GM19468 (cell line): ENCODE data around the gene WASL.

Source experiments
- ATAC-seq: cut with Tn5 transposase; IDR thresholded peaks from one replicate; pipeline ENCODE4 v1.9.1; 2021; ENCODE audit warnings: mild to moderate bottlenecking, moderate library complexity, moderate number of reproducible peaks; ENCODE audit not compliant: unreplicated experiment; ENCODE audit errors: extremely low read depth

Gene WASL

DNA sequence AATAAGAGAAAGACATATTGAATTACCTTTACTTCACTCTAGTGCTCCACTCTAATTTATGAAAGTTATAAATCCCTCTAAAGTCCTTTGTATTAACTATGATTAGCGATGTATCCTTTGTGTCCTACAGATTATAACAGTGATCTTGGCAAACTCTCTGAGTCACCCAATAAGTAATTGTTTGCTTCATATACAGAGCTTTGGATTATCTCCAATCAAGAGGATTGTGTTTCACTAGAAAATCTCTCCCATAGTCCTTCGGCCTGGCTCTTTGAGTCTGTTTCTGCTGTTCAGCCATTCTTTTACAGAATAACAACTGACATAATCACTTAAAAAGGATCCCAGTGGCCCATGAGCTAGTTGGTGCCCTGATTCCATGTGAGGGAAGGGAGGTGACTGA lies 83.6 kb downstream of the WASL start:
- ATAC-seq = no peak

DNA sequence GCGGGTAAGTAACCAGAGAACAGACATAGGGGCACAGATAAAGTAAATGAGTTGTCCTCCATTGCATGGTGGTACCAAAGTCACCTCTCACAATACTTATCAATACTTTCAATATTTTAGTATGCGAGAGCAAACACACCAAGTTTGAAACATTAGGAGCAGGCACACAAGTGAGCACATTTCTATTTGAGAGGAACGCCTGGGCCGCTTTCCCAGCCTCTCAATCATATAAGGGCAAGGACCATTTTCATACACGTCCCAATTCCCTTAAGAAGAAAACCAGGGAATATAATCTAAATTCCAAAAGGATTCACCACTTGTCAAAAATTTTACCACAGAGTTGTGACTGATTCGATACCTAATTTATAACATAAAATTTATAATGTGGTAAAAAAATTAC lies 85.6 kb downstream of the WASL start:
- no peak for ATAC-seq

DNA sequence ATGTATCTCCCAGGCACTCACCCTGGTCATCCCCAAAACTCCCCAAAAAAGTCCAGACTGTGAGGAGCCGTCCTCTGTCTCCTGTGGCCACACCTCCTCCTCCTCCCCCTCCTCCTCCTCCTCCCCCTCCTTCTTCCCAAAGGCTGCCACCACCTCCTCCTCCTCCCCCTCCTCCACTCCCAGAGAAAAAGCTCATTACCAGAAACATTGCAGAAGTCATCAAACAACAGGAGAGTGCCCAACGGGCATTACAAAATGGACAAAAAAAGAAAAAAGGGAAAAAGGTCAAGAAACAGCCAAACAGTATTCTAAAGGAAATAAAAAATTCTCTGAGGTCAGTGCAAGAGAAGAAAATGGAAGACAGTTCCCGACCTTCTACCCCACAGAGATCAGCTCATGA lies 86.0 kb downstream of the WASL start:
- ATAC-seq = no peak

DNA sequence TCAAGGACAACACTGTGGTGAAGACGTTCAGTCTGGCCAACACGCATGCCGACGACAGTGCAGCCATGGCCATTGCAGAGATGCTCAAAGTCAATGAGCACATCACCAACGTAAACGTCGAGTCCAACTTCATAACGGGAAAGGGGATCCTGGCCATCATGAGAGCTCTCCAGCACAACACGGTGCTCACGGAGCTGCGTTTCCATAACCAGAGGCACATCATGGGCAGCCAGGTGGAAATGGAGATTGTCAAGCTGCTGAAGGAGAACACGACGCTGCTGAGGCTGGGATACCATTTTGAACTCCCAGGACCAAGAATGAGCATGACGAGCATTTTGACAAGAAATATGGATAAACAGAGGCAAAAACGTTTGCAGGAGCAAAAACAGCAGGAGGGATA lies 86.5 kb downstream of the WASL start:
- ATAC-seq = no peak

DNA sequence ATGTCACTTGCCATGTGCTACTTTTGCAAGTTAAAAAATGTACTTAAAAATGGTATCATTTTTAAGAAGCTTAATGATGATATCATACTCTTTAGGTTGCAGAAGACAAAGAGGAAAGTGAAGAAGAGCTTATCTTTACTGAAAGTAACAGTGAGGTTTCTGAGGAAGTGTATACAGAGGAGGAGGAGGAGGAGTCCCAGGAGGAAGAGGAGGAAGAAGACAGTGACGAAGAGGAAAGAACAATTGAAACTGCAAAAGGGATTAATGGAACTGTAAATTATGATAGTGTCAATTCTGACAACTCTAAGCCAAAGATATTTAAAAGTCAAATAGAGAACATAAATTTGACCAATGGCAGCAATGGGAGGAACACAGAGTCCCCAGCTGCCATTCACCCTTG lies 87.0 kb downstream of the WASL start:
- ATAC-seq = no peak

DNA sequence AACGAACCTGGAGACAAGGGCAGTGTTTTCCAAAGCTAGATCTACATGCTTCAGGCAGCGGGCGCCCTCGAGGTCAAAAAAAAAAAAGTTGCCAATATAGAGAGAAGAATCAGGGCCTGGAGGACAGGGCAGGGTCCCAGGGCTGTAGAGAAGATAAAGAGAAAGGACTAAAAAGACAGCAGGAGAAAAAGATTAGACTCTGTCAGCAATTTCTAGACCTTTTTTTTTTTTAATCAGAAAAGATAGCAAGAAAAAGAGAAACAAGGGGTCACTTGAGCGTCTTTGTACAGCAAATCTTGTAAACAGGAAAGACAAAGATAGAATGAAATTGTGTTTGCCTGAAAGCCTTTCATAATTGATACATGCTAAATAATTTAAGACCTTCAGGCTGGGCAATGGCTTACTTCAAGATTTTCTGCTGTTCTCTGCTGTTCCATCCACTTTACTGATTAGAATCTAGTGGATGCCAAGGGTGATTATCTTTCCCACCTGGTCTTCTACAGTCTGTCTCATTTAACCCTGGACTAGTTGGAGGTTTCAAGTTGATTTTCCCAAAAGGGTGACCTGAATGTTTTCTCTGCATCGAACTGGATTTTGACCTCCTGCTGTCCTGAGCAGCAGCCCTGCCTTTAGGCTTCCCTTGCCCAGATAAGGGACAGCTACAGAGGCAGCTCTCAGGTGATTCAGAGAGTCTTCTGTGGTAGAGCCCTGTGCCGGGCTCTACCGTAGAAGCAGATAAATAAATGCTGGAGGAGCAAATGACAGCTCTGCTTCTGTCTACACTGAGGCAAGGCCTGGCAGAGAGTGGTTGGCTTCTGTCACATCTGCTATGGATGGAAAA lies 88.1 kb downstream of the WASL start:
- ATAC-seq = no peak

DNA sequence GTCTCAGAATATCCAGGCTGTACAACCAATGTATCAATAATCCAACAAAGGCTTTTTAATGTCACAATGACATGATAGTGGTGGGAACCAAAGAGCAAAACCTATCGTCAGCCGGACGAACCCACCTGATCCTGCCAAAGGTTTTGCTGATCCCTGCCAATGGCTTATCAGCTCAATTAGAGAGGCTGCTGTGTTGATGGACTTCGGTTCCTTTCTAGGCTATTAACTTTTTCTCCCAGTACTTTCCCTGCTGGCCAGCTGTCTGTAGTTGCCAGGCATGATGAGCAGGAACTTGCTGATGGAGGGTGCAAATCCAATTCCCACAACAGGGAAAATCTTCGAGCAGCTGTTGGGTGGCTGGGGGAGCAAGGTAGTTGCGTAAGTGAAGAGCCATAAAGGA lies 90.8 kb downstream of the WASL start:
- ATAC-seq = no peak

DNA sequence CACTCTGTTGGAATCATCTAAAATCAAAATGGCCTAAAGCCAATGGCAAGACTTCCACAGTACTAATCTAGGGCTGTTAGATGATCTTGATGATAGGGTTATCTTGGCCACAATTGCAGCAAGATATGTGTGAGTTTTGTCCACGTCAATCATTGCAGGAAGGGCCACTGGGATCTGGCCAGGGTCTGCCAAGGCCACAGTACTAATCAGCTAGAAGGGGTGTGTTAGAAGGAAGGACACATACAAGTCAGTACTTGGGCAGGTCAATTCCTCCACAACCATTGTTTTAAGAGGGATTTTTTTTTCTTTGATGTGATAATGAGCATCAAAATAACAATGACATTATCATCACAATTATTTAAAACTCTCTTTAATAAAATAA lies 91.5 kb downstream of the WASL start:
- ATAC-seq = no peak

DNA sequence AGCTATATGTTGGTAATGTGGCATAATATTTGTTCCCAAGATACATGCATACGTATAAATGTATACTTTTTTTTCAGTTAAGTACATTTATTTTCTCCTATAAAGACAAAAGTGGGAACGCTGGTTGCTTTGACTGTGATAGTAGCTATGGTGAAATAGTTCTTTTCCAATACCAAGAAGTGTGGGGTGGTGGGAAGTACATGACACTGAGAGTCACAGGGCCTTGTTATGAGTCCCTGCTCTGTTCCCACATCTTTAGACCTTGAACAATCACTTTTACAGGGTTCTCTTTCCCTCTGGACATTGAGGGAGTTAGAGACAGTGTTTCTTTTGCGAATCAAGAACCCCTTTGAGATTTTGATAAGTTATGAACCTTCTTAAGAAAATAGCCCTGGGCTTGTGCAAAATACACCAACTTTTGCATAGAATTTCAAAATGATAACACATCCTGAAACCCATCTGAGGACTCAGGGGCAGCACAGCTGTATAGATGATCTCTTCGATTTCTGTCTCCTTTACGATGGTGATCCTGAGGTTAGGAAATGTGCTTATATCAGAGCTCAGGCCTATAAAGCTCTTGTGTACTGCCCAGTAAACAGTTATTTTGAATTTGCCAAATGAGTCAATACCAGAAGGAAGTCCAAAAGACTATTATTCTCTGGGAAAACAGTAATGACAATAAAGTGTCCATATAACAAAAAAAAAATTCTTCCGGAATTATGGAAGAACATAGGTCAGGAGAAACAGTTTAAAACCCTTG lies 92.1 kb downstream of the WASL start:
- no peak for ATAC-seq

DNA sequence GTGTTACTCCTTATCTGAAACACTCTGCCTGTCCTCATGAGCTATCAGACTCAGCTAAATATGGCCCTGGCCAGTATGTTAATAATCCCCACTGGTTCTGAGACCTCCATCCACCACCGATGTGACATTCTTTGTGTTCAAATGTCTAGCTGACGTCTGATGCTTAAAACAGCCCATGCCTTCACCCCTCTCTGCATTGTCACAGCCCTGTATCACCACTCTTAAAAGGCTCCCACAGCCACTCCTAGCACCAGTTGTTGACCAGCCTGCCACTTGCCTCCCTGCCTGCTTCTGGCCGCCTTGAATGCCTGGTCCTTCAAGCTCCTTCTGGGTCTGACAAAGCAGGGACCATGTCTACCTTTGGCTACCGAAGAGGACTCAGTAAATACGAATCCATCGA lies 93.2 kb downstream of the WASL start, which contains the start of gene LMOD2:
Gene LMOD2, plus strand, starts transcription at position 253 of the 400 bp plus-strand sequence. Its CDS starts 98 bp downstream, at position 351.
- ATAC-seq = no peak

DNA sequence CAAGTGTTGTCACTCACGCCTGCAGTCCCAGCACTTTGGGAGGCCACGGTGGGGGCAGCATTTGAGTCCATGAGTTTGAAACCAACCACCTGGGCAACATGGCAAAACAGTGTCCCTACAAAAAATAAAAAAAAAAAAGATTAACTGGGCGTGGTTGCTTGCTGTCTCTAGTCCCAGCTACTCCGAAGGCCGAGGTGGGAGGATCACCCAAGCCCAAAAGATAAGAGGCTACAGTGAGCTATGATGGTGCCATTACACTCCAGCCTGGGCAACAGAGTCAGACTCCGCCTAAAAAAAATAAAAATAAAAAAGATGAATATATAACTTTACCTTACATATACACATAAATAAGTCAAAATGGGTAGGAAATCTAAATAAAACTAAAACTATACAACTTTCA lies 95.6 kb downstream of the WASL start:
- ATAC-seq = no peak

DNA sequence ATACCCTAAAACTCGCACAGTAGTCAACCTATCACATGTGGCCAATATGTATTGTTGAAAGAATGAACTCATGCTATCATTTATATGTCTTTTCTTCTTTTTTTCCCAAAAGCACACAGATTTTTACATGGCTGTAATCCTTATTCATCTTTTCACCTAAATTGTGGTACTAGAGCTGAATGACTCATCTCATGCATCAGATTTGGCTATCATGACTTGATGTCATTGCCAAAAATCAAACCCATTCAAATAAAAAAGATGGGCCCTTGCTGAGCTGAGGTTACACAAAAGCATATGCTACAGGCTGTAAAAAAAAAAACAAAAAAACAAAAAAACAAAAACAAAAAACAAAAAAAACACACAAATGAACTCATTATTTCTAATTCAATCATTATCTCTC lies 96.4 kb downstream of the WASL start:
- no peak for ATAC-seq

DNA sequence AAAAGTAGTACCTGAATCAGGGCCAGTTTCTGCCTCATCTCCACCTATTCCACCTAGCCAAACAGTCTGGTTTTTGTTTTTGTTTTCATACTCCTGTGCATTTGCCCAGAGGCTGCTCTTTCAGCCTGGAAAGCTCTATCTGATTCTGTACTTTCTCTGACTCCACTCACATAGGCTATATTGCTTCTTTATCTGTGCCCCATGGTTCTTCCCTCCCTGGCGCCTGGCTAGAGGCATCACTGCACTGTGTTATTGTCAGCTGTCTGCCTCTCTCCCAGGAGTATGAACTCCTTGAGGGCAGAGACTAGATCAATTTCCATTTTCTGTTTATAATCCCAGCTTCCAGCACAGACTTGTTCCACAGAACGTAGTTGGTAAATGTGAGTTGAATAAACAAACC lies 98.2 kb downstream of the WASL start:
- no peak for ATAC-seq

DNA sequence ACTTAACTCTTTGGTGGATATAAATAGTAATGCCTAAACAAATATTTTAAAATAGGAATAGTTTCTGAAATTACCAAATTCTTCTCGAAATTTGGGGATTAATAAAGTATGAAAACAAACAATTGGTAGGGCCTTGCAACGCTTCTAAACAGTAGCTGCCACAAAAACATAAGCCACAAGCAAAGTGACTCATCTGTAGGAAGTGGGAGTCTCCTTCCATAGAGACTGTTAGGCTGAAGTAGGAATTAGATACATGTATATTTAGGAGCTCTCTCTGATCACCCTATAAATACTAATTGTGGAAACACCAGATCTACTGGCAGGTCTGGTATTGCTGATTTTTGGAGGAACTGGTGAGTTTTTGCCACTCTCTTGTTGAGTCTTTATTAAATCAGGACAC lies 98.8 kb downstream of the WASL start:
- no peak for ATAC-seq

DNA sequence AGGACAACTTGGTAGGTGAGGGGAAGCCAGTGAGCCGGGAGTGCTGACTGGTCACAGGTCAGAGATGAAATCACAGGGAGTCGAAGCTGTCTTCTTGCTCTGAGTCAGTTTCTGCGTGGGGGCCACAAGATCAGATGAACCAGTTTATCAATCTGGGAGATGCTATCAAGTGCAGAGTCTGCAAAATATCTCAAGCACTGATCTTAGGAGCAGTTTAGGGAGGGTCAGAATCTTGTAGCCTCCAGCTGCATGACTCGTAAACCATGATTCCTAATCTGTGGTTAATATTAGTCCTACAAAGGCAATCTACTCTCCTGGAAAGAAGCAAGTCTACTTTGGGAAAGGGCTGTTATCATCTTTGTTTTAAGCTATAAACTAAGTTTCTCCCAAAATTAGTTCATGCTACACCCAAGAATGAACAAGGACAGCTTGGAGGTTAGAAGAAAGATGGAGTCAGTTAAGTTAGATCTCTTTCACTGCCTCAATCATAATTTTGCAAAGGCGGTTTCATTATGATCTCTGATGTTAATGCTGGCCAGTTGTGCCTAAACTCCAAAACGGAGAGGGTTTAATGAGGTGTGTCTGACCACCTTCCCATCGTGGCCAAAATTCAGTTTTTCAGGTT lies 101.6 kb downstream of the WASL start:
- ATAC-seq = no peak

DNA sequence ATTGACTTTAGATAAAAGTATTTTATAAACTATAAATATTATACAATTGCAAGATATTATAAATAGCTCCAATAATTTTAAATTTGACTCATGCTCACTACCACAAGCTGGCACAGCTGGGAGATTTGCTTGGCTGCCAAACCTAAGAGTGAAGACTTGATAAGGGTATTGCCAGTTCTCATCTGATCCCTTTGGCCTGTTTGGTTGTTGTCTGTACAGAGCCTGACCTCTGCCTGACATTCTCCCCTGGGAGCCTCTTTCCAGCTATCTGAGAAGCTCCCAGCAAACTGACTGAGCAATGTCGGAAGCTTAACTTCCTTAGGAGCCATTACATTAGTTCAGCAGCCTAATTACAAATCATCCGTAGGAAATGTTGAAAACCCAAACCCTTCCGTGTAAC lies 103.3 kb downstream of the WASL start:
- ATAC-seq = no peak

DNA sequence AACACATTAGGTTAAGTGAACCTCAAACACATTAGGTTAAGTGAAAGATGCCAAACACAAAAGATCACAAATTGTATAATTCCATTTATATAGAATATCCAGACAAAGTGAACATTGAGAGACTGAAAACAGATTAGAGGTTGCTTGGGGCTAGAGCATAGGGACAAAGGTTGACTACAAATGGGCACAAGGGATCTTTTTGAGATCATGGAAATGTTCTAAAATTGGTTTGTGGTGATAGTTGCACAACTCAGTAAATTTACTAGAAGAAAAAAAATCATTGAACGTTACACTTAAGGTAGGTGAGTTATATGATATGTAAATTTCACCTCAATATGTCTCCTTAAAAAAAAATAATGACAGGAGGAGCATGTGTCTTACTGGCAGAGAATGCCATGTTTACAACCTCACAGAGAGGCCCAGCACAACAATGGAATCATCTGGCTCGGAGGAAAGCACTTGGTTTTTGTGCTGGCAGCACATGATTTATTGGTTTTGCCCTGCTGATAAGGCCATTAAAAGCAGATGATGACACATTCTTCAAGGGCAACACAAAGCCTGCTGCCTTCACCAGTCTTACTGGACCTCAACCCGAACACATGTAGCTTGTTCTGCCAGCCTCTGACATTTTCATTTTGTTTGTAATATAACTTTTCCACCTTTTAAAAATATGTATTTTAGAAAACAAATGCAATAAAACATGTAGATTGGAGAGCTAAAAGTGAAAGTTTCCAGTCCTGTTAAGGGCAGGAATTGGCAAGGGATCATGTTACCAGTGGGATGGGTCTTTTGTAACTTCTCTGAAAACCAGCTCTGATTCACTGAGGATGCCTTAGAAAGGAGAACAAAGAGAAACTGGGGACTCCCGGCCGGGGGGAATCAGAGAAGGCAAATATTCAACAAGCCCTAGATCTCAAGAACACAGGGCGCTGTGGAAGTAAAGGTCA lies 105.0 kb downstream of the WASL start:
- no peak for ATAC-seq

DNA sequence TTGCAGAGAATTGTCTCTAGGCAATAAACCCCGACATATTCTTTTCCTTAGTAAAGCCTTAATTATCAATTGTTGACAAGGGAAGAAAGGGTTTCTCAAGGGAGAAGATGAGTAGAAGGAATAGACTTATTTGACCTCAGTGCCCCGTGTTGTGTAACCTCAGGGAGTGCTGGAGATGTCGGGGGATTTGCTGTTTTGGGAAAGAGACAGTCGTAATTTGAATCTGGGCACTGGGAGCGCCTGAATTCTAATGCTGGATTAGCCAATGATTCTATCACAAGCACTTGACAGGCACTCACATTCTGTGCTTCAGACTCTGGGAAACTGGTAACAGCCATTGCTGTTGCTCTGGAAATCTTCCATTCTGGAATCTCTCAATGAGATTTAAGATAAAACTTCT lies 106.9 kb downstream of the WASL start:
- ATAC-seq = no peak

DNA sequence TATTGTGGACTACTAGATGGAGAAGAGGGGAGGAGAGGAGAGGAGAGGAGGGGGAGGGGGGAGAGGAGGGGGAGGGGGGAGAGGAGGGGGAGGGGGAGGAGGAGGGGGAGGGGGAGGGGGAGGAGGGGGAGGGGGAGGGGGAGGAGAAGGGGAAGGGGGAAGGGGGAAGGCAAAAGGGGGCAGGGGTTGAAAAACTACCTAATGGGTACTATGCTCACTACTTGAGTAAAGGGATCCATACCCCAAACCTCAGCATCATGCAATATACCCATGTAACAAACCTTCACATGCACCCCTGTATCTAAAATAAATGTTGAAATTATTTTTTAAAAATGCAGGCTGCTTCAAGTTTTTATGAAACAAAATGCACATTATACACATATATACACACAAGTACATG lies 108.2 kb downstream of the WASL start:
- no peak for ATAC-seq

DNA sequence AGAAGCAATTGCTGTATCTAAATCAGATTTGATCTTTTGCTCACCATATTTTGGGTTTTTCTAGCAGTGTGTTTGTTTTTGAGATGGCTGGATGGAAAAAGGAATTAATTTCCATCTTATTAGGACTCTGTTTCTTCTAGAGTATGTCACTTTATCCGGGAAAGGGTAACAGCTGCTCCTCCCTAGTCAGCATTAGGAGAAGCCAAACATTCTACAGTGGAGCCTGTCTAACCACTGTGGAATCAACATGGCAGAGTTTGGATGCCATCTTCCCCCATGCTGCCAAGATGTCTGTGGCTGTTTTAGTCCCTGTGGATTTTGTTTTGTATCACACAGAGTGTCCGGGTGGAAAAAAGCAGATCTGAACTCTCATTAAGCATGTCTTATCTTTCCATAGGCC lies 109.2 kb downstream of the WASL start:
- no peak for ATAC-seq
